Midbrain (tissue), 1 donor: ENCODE measurements around the gene KHK.

Source experiments
- DNase-seq: peaks from one replicate; lab custom pipeline; 2025; lab: John Stamatoyannopoulos, UW

Gene KHK

GRCh38 chr2:27082773-27083409 is 3.7 kb upstream of the KHK start:
- DNase-seq = no peak

GRCh38 chr2:27083410-27084296 is 2.9 kb upstream of the KHK start:
- no peak for DNase-seq

GRCh38 chr2:27084297-27085061 is 2.1 kb upstream of the KHK start:
- DNase-seq = no peak

GRCh38 chr2:27085062-27085672 is 1.4 kb upstream of the KHK start:
- no peak for DNase-seq

- DNase-seq = peak; percentile 64
These were observed 891 bp upstream of the KHK start for GRCh38 chr2:27085673-27086089.

- DNase-seq = peak; percentile 95
These were observed 365 bp upstream of the KHK start for GRCh38 chr2:27086090-27086723.

GRCh38 chr2:27087823-27088410 is 1.3 kb downstream of the KHK start:
- no peak for DNase-seq

- DNase-seq = no peak
These were observed 2.1 kb downstream of the KHK start for GRCh38 chr2:27088634-27089033.

- DNase-seq = no peak
These were observed 2.8 kb downstream of the KHK start for GRCh38 chr2:27089111-27089954.

- DNase-seq = no peak
These were observed 5.4 kb downstream of the KHK start for GRCh38 chr2:27091746-27092695.

GRCh38 chr2:27092696-27093429 is 6.3 kb downstream of the KHK start:
- DNase-seq = no peak

GRCh38 chr2:27093430-27094352 is 7.1 kb downstream of the KHK start:
- DNase-seq = no peak

- DNase-seq = no peak
These were observed 7.9 kb downstream of the KHK start for GRCh38 chr2:27094353-27094984.

- DNase-seq = no peak
These were observed 8.8 kb downstream of the KHK start for GRCh38 chr2:27095427-27095744.

GRCh38 chr2:27095745-27096651 is 9.4 kb downstream of the KHK start:
- DNase-seq = peak; percentile 79

- no peak for DNase-seq
These were observed 10.3 kb downstream of the KHK start for GRCh38 chr2:27096748-27097297.
